Esophagus mucosa (tissue), 1 donor: ENCODE measurements around the gene SMIM43. TPM values are rescaled to one million over a fixed set of nuclear protein-coding genes. Genes with fewer than 3 reads are reported as not detected.
A peak's percentile ranks its signal among the peaks of the same experiment; 100 is the strongest.
"Not testable (repeated sequence)": the region's sequence is repeated elsewhere in the genome, so short reads cannot be mapped to it uniquely, and the experiment has no call there.

Experiments used
- ATAC-seq: fragments of 200-7000 bp; cut with Tn5 transposase; one replicate; pipeline ENCODE4 v1.9.1; 2020
- total RNA-seq: library from RNA; stranded (reverse); gene quantifications from one replicate; pipeline ENCODE4 v1.2.4, GENCODE V29; 2023
- donor health status: DM: yes; HTN: yes; CAD: no.

SMIM43 gene
- total RNA-seq, 1 donor from 2014 or later, result not detected

DNA sequence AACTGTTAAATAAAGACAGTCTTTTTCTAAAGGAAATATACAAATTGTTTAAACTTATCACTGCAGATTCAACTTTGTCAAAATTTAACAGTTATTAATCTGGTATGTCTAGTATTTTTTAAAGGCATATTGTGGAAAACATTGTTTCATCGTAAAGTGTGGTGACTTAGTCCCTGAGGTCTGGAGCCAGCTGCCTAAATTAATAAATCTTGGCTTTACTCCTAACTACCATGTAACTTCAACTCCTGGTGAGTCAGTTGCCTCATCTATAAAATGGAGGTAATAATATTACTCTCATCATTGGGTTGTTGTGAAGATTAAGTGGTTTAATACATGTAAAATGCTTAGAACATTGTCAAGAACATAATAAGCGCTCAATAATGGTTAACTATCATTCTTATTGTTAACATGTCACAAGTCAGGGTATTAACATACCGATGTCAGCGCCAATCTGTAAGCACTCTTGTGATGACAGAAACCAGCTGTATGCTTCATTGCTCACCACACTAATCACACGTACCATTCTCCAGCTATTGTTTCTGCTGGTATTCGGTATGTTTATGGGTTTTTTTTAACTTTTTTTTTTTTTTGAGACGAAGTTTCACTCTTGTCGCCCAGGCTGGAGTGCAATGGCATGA, 14.1 kb upstream of the SMIM43 start:
- no peak for ATAC-seq

GRCh38 chr4:121777625-121778024, 12.7 kb upstream of the SMIM43 start:
- no peak for ATAC-seq

GRCh38 chr4:121776610-121777401, 11.8 kb upstream of the SMIM43 start:
- no peak for ATAC-seq

GRCh38 chr4:121773883-121774282, 8.9 kb upstream of the SMIM43 start:
- ATAC-seq, result no peak

DNA sequence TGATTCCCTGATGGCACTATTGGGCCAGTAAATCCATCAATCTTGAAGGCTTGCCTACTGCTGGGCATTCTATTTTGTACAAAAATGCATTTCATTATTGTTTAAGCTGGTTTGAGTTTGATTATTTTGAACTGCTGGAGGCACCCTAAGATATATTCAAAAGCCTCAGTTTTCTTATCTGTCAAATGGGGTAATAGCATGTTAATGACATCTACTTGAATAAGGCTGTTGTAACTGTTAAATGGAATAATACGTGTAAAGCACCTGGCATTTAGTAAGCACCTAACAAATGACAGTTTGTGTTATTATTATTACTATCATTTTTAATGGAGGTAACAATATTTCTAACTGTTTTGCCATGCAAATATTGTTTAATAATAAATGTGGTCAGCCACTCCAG, 6.9 kb upstream of the SMIM43 start:
- ATAC-seq, result no peak

DNA sequence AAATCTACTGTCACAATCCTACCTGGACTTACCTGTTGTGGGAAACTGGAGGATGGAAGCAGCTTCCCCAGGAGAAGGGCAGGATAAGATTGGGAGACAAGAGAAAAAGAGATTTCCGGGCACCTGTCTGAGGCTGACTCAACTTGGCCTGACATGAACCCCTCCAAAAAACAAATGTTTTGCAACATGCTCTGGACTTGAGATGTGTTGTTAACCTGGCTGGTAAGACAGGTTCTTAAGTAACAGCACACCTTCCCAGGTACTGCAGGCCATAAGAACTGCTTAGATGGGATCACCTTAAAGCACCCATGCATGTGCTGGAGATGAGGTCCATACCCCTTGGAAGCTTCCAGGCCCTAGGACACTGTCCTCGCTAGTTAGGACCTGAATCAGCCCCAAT, 4.4 kb upstream of the SMIM43 start:
- peak; percentile 32 for ATAC-seq

DNA sequence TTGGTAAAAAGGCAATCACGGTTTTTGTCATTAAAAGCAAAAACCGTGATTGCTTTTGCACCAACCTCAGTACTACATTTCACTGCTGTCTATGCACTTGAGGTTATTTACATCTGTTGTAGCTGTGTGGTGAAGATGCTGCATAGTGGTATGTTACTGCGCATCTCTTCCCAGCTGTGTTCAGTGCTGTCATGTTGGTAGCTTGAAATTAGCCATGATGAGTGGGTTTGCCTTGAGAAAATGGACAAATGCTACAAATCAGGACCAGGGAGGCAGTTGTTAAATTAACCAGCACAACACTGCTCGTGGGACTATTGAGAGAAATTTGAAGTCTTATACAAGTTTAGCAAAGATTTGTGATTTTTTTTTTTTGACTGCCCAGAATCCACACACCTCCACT, 2.2 kb upstream of the SMIM43 start:
- no peak for ATAC-seq

- no peak for ATAC-seq
Observed at GRCh38 chr4:121765971-121766538, 1.1 kb upstream of the SMIM43 start.

GRCh38 chr4:121765368-121765705, 373 bp upstream of the SMIM43 start:
- ATAC-seq, result no peak

DNA sequence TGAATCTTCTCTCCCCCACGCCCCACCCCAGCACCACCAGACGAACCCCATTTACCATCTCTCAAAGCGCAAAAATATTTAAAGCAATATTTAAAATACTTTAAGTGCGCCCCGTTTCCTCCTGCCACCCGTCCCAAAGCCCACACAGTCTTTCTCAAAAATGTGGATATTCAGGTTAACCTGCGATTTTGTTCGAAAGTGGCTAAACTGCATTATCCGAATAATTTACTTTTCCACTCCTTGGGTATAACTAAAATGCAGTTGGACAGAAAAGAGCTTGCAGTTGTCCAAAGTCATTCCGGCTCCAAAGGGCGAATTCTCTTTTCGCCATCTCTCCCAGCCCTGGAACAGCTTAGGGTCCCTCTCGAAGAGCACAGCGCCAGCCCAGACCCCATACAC, 662 bp downstream of the SMIM43 start:
- no peak for ATAC-seq

DNA sequence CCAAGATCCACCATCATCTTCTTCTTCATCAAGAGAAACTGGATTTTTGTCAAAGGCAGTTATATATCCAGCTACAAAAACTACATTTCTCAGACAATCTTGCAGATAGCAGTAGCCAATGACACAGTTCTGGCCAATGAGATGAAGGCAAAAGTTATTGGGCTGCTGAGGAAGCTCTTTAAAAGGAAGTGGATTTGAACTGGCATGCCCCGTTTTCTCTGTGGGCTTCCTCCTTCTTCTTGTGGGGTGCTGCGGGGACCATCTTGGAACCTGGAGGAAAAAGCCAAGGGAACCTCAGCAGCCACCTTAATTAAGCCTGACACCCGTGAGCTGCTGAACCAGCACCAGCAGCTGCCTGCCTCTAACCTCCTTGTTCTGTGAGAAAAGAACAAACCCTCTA, 4.8 kb downstream of the SMIM43 start:
- ATAC-seq, result no peak

DNA sequence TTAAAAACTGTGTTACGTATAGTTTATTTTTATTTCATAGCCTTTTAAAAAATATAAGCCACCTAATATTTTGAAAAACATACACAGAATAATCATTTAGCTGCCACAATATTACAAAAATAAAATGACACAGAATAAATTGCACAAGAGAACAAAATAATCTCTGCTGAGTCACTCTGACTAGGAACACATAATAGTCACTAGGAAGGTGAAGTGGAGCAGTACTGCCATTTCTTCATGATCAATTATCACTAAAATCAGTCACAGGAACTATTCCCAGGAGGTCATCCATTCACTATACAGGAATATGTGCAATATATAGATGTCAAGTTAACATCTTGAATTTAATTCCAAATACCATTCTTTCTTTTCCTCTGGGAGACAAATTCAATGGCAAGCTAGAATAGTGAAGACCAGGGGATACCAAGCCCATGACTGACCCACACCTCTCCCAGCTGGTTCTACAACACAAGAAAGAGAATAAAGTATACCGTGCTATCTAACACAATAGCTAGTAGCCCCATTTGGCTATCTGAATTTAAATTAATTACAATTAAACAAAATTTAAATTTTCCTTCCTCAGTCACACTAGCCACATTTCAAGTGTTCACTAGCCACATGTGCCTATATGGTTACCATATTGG, 5.9 kb downstream of the SMIM43 start:
- ATAC-seq, result no peak

DNA sequence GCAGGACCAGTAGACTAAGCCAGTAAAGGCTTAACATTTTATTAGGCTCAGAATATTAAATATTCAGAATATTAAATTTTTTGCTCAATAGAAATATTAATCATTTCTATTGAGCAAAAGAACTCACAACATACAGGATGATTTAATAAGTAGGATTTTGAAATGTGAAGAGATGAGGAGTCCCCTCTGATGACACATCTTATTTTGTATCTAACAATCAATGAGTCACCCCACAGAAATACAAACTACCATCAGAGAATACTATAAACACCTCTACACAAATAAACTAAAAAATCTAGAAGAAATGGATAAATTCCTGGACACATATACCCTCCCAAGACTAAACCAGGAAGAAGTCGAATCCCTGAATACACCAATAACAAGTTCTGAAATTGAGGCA, 12.8 kb downstream of the SMIM43 start:
- ATAC-seq, result not testable (repeated sequence)

GRCh38 chr4:121749225-121749624, 15.7 kb downstream of the SMIM43 start:
- no peak for ATAC-seq

- no peak for ATAC-seq
Observed at GRCh38 chr4:121742794-121743193, 22.2 kb downstream of the SMIM43 start.

DNA sequence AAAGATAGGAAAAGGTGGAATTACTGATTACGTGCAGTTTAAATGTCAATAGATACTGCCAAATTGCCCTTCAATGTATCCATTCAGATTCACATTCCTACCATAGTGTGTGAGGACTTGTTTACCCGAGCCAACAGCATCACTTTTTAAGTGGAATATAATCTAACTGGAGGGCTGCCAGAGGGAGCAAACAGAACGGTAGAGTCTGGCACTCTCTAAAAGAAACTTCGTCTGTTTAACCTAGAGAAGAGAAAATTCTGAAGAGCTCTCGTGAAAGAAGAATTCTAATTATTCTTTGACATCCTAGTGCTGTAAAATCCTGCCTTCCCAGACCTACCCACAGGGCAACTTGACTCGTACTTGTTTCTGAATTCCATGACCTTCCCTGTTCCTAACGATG, 23.2 kb downstream of the SMIM43 start:
- ATAC-seq, result no peak

GRCh38 chr4:121740796-121741409, 24.1 kb downstream of the SMIM43 start:
- ATAC-seq, result no peak

DNA sequence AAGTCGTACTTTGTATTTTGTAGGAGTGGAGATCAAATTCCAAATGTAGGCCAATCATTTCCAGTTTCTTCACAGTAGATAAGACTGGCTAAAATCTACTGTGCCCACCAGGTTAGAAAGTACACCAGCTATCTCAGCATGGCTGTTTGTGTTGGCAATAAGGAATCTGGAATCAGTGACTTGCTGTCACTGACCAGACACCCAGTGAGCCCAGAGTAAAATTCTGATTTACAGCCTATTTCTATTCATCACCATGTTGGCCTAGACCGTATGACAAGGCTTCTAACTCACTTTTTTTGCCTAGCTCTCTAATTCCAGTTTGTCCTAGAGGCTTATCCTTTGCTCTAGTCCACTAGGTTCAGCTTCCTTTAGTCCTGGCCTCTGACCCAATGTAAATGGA, 25.4 kb downstream of the SMIM43 start:
- no peak for ATAC-seq

GRCh38 chr4:121738780-121739535, 26.0 kb downstream of the SMIM43 start:
- ATAC-seq, result no peak

- ATAC-seq, result no peak
Observed at GRCh38 chr4:121737846-121738554, 27.0 kb downstream of the SMIM43 start.

GRCh38 chr4:121736735-121737351, 28.1 kb downstream of the SMIM43 start:
- ATAC-seq, result no peak
